Fibroblast of pulmonary artery (primary cell): ENCODE measurements around the gene KIF16B.

Experiments used
- DNase-seq: peaks from one replicate; pipeline ENCODE4 v3.0.0-alpha.2; 2010; ENCODE audit warnings: low read depth
- H3K4me3 ChIP-seq: replicated peaks from 2 replicates; pipeline ENCODE4 v1.5.1; 2011; ENCODE audit warnings: low read depth, mild to moderate bottlenecking, control low read depth, low read length, moderate library complexity
- CTCF ChIP-seq: IDR thresholded peaks from 2 replicates; pipeline ENCODE4 v1.5.1; 2011; ENCODE audit warnings: mild to moderate bottlenecking, control low read depth, low read length, inconsistent platforms; ENCODE audit errors: missing control alignments

Gene KIF16B

DNA sequence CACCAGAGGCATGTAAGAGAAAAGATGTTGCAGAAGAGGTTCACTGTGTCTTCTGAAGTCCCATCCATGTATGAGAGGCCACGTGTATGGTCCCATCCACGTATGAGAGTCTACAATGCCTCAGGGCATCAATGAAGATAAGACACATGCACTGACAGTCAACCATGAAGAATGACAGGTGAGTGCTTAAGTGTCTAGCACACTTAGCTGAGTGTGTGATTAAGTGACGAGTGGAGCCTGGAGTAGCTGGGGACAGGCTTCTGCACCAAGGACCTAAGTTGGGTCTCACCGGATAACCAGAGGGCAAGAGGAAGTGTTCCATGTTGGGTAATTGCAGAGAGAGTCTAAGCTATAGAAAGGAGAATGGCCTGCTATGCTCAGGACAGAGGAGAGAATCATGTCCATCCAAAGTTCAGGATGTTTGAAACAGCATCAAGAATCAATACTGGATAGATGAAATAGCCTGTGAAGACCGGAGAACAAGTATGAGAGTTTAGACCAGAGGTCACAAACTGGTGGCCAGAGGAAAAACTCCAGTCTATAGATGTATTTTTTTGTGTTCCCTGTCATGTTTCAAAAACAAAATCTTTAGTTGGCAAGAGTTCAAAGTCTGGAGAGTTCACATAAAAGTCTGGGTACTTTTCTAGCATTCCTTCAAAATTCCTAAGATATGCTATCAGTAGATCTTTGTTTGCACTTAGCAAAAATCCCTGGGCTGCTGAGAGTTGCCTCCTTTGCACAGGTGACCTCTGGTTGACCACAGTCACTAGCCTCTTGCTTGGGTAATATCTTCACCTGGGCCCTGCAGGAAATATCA is 165.8 kb downstream of the KIF16B start:
- TF ChIP-seq CTCF = no peak

DNA sequence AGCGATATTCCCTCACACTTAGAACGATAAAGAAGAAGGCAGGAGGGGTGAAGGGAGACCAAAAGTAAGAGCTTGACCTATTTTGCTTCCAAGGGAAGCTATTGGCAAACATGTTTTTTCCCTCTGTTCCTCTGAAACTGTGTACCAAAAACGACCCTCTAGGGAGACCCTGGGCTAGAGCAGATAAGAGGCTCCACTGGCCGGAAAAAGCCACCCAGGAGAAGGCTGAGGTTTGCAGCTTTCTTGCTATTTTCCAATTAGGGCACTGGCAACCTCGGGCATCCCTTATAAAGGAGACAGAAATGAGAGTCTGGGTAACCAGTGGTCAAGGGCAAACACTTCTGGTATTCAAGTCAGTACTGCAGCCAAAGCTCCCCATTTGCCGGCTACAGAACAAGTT is 168.0 kb downstream of the KIF16B start:
- no peak overlapping the region for H3K4me3 ChIP-seq
- DNase-seq = no peak
- no peak for TF ChIP-seq CTCF

More for the DNA sequence above, 165.8 kb downstream of the KIF16B start:
- DNase-seq = peak; percentile 11
- no peak overlapping the region for H3K4me3 ChIP-seq

GRCh38 chr20:16404640-16405039 is 168.6 kb downstream of the KIF16B start:
- no peak for TF ChIP-seq CTCF
- no peak for DNase-seq
- no peak overlapping the region for H3K4me3 ChIP-seq

GRCh38 chr20:16404171-16404570 is 169.1 kb downstream of the KIF16B start:
- no peak for TF ChIP-seq CTCF
- no peak overlapping the region for H3K4me3 ChIP-seq
- no peak for DNase-seq

DNA sequence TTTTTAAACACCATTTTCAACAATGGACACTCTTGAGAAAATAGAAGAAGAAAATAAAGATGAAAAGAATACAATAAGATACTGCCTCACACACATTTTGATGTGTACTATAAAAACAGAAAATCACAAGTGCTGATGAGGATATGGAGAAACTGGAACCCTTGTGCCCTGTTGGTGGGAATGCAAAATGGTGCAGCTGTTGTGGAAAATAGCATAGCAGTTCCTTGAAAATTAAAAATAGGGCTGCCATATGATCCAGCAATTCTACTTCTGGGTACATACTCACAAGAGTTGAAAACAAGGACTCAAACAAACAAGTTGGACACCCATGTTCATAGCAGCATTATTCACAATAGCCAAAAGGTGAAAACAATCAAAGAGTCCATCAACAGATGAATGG is 173.0 kb downstream of the KIF16B start:
- DNase-seq = no peak
- no peak for TF ChIP-seq CTCF
- no peak overlapping the region for H3K4me3 ChIP-seq

- DNase-seq = no peak
- no peak overlapping the region for H3K4me3 ChIP-seq
- no peak for TF ChIP-seq CTCF
Observed at GRCh38 chr20:16399801-16400200, 173.4 kb downstream of the KIF16B start.

- TF ChIP-seq CTCF = no peak
- no peak overlapping the region for H3K4me3 ChIP-seq
- DNase-seq = peak; percentile 46
Observed at GRCh38 chr20:16397086-16397485, 176.2 kb downstream of the KIF16B start.
